Prostate gland (tissue), 2 donors: Measurements from ENCODE around the gene PAPPA2. TPM values are rescaled to one million over a fixed set of nuclear protein-coding genes. Genes with fewer than 3 reads are reported as not detected.

Experiments
- DNase-seq: peaks from one replicate; pipeline ENCODE4 v3.0.0-alpha.2; 2019; ENCODE audit warnings: low spot score
- H3K27ac ChIP-seq, 2 donors: fragments of 200-600 bp; sonication (generic); 2 replicates each; pipeline ENCODE4 v1.5.1; 2017 to 2019
- H3K27me3 ChIP-seq: fragments of 200-600 bp; sonication (generic); replicated peaks from 2 replicates; pipeline ENCODE4 v1.5.1; 2019; ENCODE audit not compliant: insufficient read depth
- H3K36me3 ChIP-seq, 2 donors: fragments of 200-600 bp; sonication (generic); 1 replicate in 1 of 2; 2 replicates in 1 of 2; pipeline versions ENCODE4 v1.5.1 to v1.8.1; 2017 to 2019
- H3K4me1 ChIP-seq: fragments of 200-600 bp; sonication (generic); replicated peaks from 2 replicates; pipeline ENCODE4 v1.5.1; 2019
- H3K4me3 ChIP-seq, 2 donors: fragments of 200-600 bp; sonication (generic); 2 replicates each; pipeline ENCODE4 v1.5.1; 2017 to 2019
- H3K9me3 ChIP-seq: fragments of 200-600 bp; sonication (generic); 2 replicates; pipeline ENCODE4 v1.5.1; 2017
- CTCF ChIP-seq, 4 experiments: fragments of 200-600 bp in 2 of 4; fragments of 450-650 bp in 2 of 4; sonication (generic) in 2 of 4; IDR thresholded peaks; 1 replicate in 3 of 4; 2 replicates in 1 of 4; pipeline ENCODE4 v1.5.1; 2016 to 2019; ENCODE audit warnings: antibody characterized with exemption in 4 of 4, mild to moderate bottlenecking in 2 of 4, moderate library complexity in 2 of 4
- POLR2A ChIP-seq: fragments of 450-650 bp; IDR thresholded peaks from one replicate; pipeline ENCODE4 v1.6.1; 2016; ENCODE audit warnings: antibody characterized with exemption, mild to moderate bottlenecking
- POLR2AphosphoS5 ChIP-seq: sonication (generic); formaldehyde crosslinking; IDR thresholded peaks from one replicate; pipeline ENCODE4 v1.6.1; 2017; ENCODE audit warnings: antibody characterized with exemption
- WGBS: methylation state at CpG from one replicate; pipeline ENCODE4 v1.1.5; 2018; 5-methylcytosine and 5-hydroxymethylcytosine counted together
- intact Hi-C: fragments of 100-400 bp; cut with DNase I; formaldehyde crosslinking; loops from one replicate; pipeline ENCODE4 v1.14.2; 2022
- total RNA-seq, 2 donors: library from RNA; depleted of rRNA; stranded (reverse); fragments of >200 nt; gene quantifications; one replicate each; pipeline ENCODE4 v1.1.0, GENCODE V29; 2016

Gene PAPPA2
- total RNA-seq, 2 donors from 2014 or later, result 0.36 to 1.9 TPM

- no peak for TF ChIP-seq POLR2AphosphoS5
- TF ChIP-seq CTCF (IDR thresholded peaks at IDR 0.05), result no peak
- TF ChIP-seq POLR2A, result no peak
- H3K27ac ChIP-seq, result no peak overlapping the region
- 72% methylated on average over 3 of the region's 3 CpGs for WGBS
These were observed 146.8 kb downstream of the PAPPA2 start for GRCh38 chr1:176609556-176610408.

GRCh38 chr1:176612791-176613190 is 149.8 kb downstream of the PAPPA2 start:
- TF ChIP-seq POLR2A (no peak), CTCF (IDR thresholded peaks at IDR 0.05) (no peak), POLR2AphosphoS5 (no peak)

More at GRCh38 chr1:176609556-176610408, 146.8 kb downstream of the PAPPA2 start:
- no peaks in the 10 kb centered on the region for H3K36me3 ChIP-seq
- H3K4me3 ChIP-seq, result no peak overlapping the region
- no peaks in the 10 kb centered on the region for H3K9me3 ChIP-seq
- no peak for DNase-seq
- intact Hi-C loops, result no loop called here
- no peaks in the 10 kb centered on the region for H3K27me3 ChIP-seq
- no peaks in the 10 kb centered on the region for H3K4me1 ChIP-seq

GRCh38 chr1:176617881-176618280 is 154.9 kb downstream of the PAPPA2 start:
- DNase-seq, result no peak
- H3K27ac ChIP-seq, result no peak overlapping the region
- no peaks in the 10 kb centered on the region for H3K4me1 ChIP-seq
- TF ChIP-seq POLR2A, result no peak
- no peak for TF ChIP-seq POLR2AphosphoS5
- TF ChIP-seq CTCF (IDR thresholded peaks at IDR 0.05), result no peak
- intact Hi-C loops, result no loop called here
- H3K27me3 ChIP-seq, result no peaks in the 10 kb centered on the region
- H3K9me3 ChIP-seq, result no peaks in the 10 kb centered on the region
- H3K36me3 ChIP-seq, result no peaks in the 10 kb centered on the region
- no peak overlapping the region for H3K4me3 ChIP-seq

More at GRCh38 chr1:176612791-176613190, 149.8 kb downstream of the PAPPA2 start:
- no peaks in the 10 kb centered on the region for H3K9me3 ChIP-seq
- no peaks in the 10 kb centered on the region for H3K36me3 ChIP-seq
- DNase-seq, result no peak
- H3K4me1 ChIP-seq, result no peaks in the 10 kb centered on the region
- WGBS, result 75% methylated on average over 4 of the region's 4 CpGs
- intact Hi-C loops, result no loop called here
- no peak overlapping the region for H3K4me3 ChIP-seq
- no peaks in the 10 kb centered on the region for H3K27me3 ChIP-seq
- no peak overlapping the region for H3K27ac ChIP-seq

GRCh38 chr1:176619261-176619660 is 156.3 kb downstream of the PAPPA2 start:
- H3K27me3 ChIP-seq, result no peaks in the 10 kb centered on the region
- DNase-seq, result no peak
- H3K4me1 ChIP-seq, result no peaks in the 10 kb centered on the region
- H3K9me3 ChIP-seq, result no peaks in the 10 kb centered on the region
- intact Hi-C loops, result no loop called here
- no peak overlapping the region for H3K4me3 ChIP-seq
- no peaks in the 10 kb centered on the region for H3K36me3 ChIP-seq
- TF ChIP-seq CTCF (IDR thresholded peaks at IDR 0.05) (no peak), POLR2A (no peak), POLR2AphosphoS5 (no peak)
- WGBS, result 71% methylated on average over 1 of the region's 1 CpG
- H3K27ac ChIP-seq, result no peak overlapping the region

GRCh38 chr1:176625365-176625764 is 162.4 kb downstream of the PAPPA2 start:
- Histone ChIP-seq H3K9me3 (no peaks in the 10 kb centered on the region), H3K4me1 (no peaks in the 10 kb centered on the region), H3K4me3 (no peak overlapping the region), H3K27me3 (peaks cover 2% of the 10 kb centered on the region), H3K27ac (no peak overlapping the region), H3K36me3 (no peaks in the 10 kb centered on the region)
- WGBS, result 79% methylated on average over 3 of the region's 3 CpGs
- DNase-seq, result no peak
- intact Hi-C loops, result no loop called here
- no peak for TF ChIP-seq POLR2A
- no peak for TF ChIP-seq POLR2AphosphoS5
- TF ChIP-seq CTCF (IDR thresholded peaks at IDR 0.05), result no peak
